Right atrium auricular region (tissue), 2 donors: ENCODE measurements around the gene DST. TPM values are rescaled to one million over a fixed set of nuclear protein-coding genes. Genes with fewer than 3 reads are reported as not detected.

ENCODE experiments used
- DNase-seq: peaks from one replicate; pipeline ENCODE4 v3.0.0-alpha.2; 2019; ENCODE audit warnings: low spot score
- H3K27ac ChIP-seq, 2 donors: fragments of 200-600 bp; sonication (generic); 1 replicate in 1 of 2; 2 replicates in 1 of 2; pipeline ENCODE4 v1.5.1; 2016 to 2019
- H3K27me3 ChIP-seq, 2 donors: fragments of 200-600 bp; sonication (generic); one replicate each; pipeline versions ENCODE4 v1.5.1 to v1.6.0; 2017 to 2019
- H3K36me3 ChIP-seq: fragments of 200-600 bp; sonication (generic); one replicate; pipeline ENCODE4 v1.5.1; 2016
- H3K4me1 ChIP-seq, 2 donors: fragments of 200-600 bp; sonication (generic); one replicate each; pipeline versions ENCODE4 v1.5.1 to v1.6.0; 2017 to 2019
- H3K4me3 ChIP-seq, 2 donors: fragments of 200-600 bp; sonication (generic); 1 replicate in 1 of 2; 2 replicates in 1 of 2; pipeline ENCODE4 v1.5.1; 2017 to 2019; ENCODE audit warnings: mild to moderate bottlenecking in 1 of 2, moderate library complexity in 1 of 2
- H3K9me3 ChIP-seq, 2 donors: fragments of 200-600 bp; sonication (generic); one replicate each; pipeline ENCODE4 v1.5.1; 2019
- CTCF ChIP-seq, 2 donors: fragments of 200-600 bp; sonication (generic); IDR thresholded peaks; one replicate each; pipeline ENCODE4 v1.5.1; 2019; ENCODE audit warnings: antibody characterized with exemption in 2 of 2
- total RNA-seq, 2 donors: library from RNA; depleted of rRNA; stranded (reverse); fragments of >200 nt; gene quantifications; one replicate each; pipeline ENCODE4 v1.1.0, GENCODE V29; 2016

Gene DST
- total RNA-seq, 2 donors from 2014 or later, result 257 to 285 TPM

- Histone ChIP-seq H3K27ac (peak overlapping the region in 1 of 2 donors; percentile 12), H3K9me3 (no peaks in the 10 kb centered on the region), H3K36me3 (peaks cover 73% of the 10 kb centered on the region), H3K4me1 (peaks cover 0 to 3% of the 10 kb centered on the region in 2 donors), H3K4me3 (no peak overlapping the region), H3K27me3 (no peaks in the 10 kb centered on the region)
- DNase-seq, result no peak
- TF ChIP-seq CTCF (IDR thresholded peaks at IDR 0.05), result peak in 1 of 2 donors; percentile 13
Measured at GRCh38 chr6:56620229-56620868, 22.3 kb downstream of the DST start.

GRCh38 chr6:56618050-56618449 lies 24.6 kb downstream of the DST start:
- H3K4me1 ChIP-seq, result peaks cover 0 to 3% of the 10 kb centered on the region in 2 donors
- no peak for DNase-seq
- TF ChIP-seq CTCF (IDR thresholded peaks at IDR 0.05), result no peak
- no peak overlapping the region for H3K27ac ChIP-seq
- no peaks in the 10 kb centered on the region for H3K9me3 ChIP-seq
- no peak overlapping the region for H3K4me3 ChIP-seq
- no peaks in the 10 kb centered on the region for H3K27me3 ChIP-seq
- peaks cover 65% of the 10 kb centered on the region for H3K36me3 ChIP-seq

GRCh38 chr6:56616967-56617366 lies 25.7 kb downstream of the DST start:
- no peaks in the 10 kb centered on the region for H3K9me3 ChIP-seq
- H3K4me1 ChIP-seq, result peaks cover 0 to 3% of the 10 kb centered on the region in 2 donors
- peaks cover 60% of the 10 kb centered on the region for H3K36me3 ChIP-seq
- H3K27me3 ChIP-seq, result no peaks in the 10 kb centered on the region
- no peak for DNase-seq
- TF ChIP-seq CTCF (IDR thresholded peaks at IDR 0.05), result no peak
- no peak overlapping the region for H3K4me3 ChIP-seq
- no peak overlapping the region for H3K27ac ChIP-seq

GRCh38 chr6:56613247-56613851 lies 29.3 kb downstream of the DST start:
- no peak for DNase-seq
- Histone ChIP-seq H3K4me1 (no peaks in the 10 kb centered on the region), H3K4me3 (no peak overlapping the region), H3K36me3 (peaks cover 61% of the 10 kb centered on the region), H3K9me3 (no peaks in the 10 kb centered on the region), H3K27ac (no peak overlapping the region), H3K27me3 (no peaks in the 10 kb centered on the region)
- TF ChIP-seq CTCF (IDR thresholded peaks at IDR 0.05), result no peak

- H3K27me3 ChIP-seq, result no peaks in the 10 kb centered on the region
- peaks cover 54% of the 10 kb centered on the region for H3K36me3 ChIP-seq
- DNase-seq, result no peak
- H3K4me3 ChIP-seq, result no peak overlapping the region
- no peak overlapping the region for H3K27ac ChIP-seq
- no peaks in the 10 kb centered on the region for H3K9me3 ChIP-seq
- no peaks in the 10 kb centered on the region for H3K4me1 ChIP-seq
- TF ChIP-seq CTCF (IDR thresholded peaks at IDR 0.05), result no peak
Measured at GRCh38 chr6:56608332-56608731, 34.4 kb downstream of the DST start.
